SK-N-SH (cell line): ENCODE data around the gene RAB17. TPM values are rescaled to one million over a fixed set of nuclear protein-coding genes. Genes with fewer than 3 reads are reported as not detected.

Experiments used
- CTCF ChIA-PET: fragments of 300-600, 350-600 bp; formaldehyde crosslinking; extraction: SDS; loops from one replicate; lab custom pipeline; 2021; lab: Yijun Ruan, JAX
- POLR2A ChIA-PET: fragments of 350-600 bp; sonication (Branson Sonifier 250); formaldehyde crosslinking; extraction: SDS; loops from one replicate; lab custom pipeline; 2020; ENCODE audit warnings: antibody characterized with exemption, inconsistent platforms; lab: Yijun Ruan, JAX
- DNase-seq: peaks from one replicate; pipeline ENCODE4 v3.0.0; 2012
- H2AFZ ChIP-seq: fragments of 200-600 bp; sonication (generic); 2 replicates; pipeline ENCODE4 v1.8.1; 2016; ENCODE audit warnings: antibody characterized with exemption, mild to moderate bottlenecking, low read depth
- H3F3A ChIP-seq: fragments of 200-600 bp; sonication (generic); replicated peaks from 2 replicates; pipeline ENCODE3; 2016; ENCODE audit warnings: antibody characterized with exemption, mild to moderate bottlenecking; ENCODE audit not compliant: insufficient read depth
- H3K27ac ChIP-seq, 2 experiments: fragments of 200-500 bp in 1 of 2; fragments of 200-600 bp in 1 of 2; sonication (Bioruptor generic) in 1 of 2; sonication (generic), shearing (Covaris generic) in 1 of 2; 2 replicates each; pipeline versions ENCODE4 v1.5.1 to v1.6.1; 2014 to 2016; ENCODE audit warnings: low read depth in 2 of 2, inconsistent platforms in 1 of 2, low read length in 1 of 2, mild to moderate bottlenecking in 1 of 2, mixed read lengths in 1 of 2
- H3K27me3 ChIP-seq: fragments of 200-600 bp; sonication (generic), shearing (Covaris generic); 2 replicates; pipeline ENCODE4 v1.6.1; 2016; ENCODE audit warnings: mixed run types; ENCODE audit not compliant: insufficient read depth
- H3K36me3 ChIP-seq, 2 experiments: fragments of 200-500 bp in 1 of 2; fragments of 200-600 bp in 1 of 2; sonication (Bioruptor generic) in 1 of 2; sonication (generic) in 1 of 2; replicated peaks in 1 of 2; 2 replicates each; pipeline versions ENCODE3 to v1.5.1; 2014 to 2016; ENCODE audit warnings: low read length in 1 of 2, mild to moderate bottlenecking in 1 of 2; ENCODE audit not compliant: insufficient read depth in 2 of 2, control insufficient read depth in 1 of 2
- H3K4me1 ChIP-seq, 2 experiments: fragments of 200-500 bp in 1 of 2; fragments of 200-600 bp in 1 of 2; sonication (Bioruptor generic) in 1 of 2; sonication (generic), shearing (Covaris generic) in 1 of 2; 2 replicates each; pipeline versions ENCODE4 v1.5.1 to v1.6.1; 2014 to 2016; ENCODE audit warnings: low read depth in 1 of 2, low read length in 1 of 2, mixed run types in 1 of 2; ENCODE audit not compliant: insufficient read depth in 2 of 2, control insufficient read depth in 1 of 2
- H3K4me2 ChIP-seq: fragments of 200-600 bp; sonication (generic), shearing (Covaris generic); 2 replicates; pipeline ENCODE4 v1.6.1; 2017; ENCODE audit warnings: mixed run types
- H3K4me3 ChIP-seq, 2 experiments: fragments of 200-500 bp in 1 of 2; fragments of 200-600 bp in 1 of 2; sonication (Bioruptor generic) in 1 of 2; sonication (generic), shearing (Covaris generic) in 1 of 2; 2 replicates each; pipeline versions ENCODE4 v1.5.1 to v1.8.1; 2014 to 2016; ENCODE audit warnings: low read depth in 2 of 2, inconsistent platforms in 1 of 2, low read length in 1 of 2, mild to moderate bottlenecking in 1 of 2, mixed read lengths in 1 of 2, moderate library complexity in 1 of 2
- H3K79me2 ChIP-seq: fragments of 200-600 bp; sonication (generic); 2 replicates; pipeline ENCODE4 v1.8.1; 2017; ENCODE audit warnings: mild to moderate bottlenecking; ENCODE audit not compliant: insufficient read depth
- H3K9ac ChIP-seq: fragments of 200-600 bp; sonication (generic); 2 replicates; pipeline ENCODE4 v1.6.1; 2017; ENCODE audit warnings: mixed run types
- H3K9me2 ChIP-seq: fragments of 200-600 bp; sonication (generic); 2 replicates; pipeline ENCODE4 v1.6.1; 2017; ENCODE audit warnings: mixed run types
- H3K9me3 ChIP-seq: fragments of 200-600 bp; sonication (generic); 2 replicates; pipeline ENCODE4 v1.6.1; 2017; ENCODE audit warnings: mixed run types, mild to moderate bottlenecking, moderate library complexity
- H4K20me1 ChIP-seq: fragments of 200-600 bp; sonication (generic); 2 replicates; pipeline ENCODE4 v1.6.1; 2017; ENCODE audit warnings: mild to moderate bottlenecking, mixed run types; ENCODE audit not compliant: insufficient read depth
- FOXJ3 ChIP-seq: sonication (generic); formaldehyde crosslinking; IDR thresholded peaks from 2 replicates; pipeline ENCODE4 v1.5.1; 2020; ENCODE audit warnings: mild to moderate bottlenecking, missing genetic modification reagents
- GABPA ChIP-seq: IDR thresholded peaks from 2 replicates; pipeline ENCODE4 v1.4.0; 2012; ENCODE audit warnings: low read depth, mild to moderate bottlenecking
- RAD21 ChIP-seq: IDR thresholded peaks from 2 replicates; pipeline ENCODE4 v1.6.1; 2012; ENCODE audit warnings: mild to moderate bottlenecking, low read length
- RXRA ChIP-seq: IDR thresholded peaks from 2 replicates; pipeline ENCODE4 v1.4.0; 2012; ENCODE audit warnings: low read depth, mild to moderate bottlenecking, borderline replicate concordance
- SIN3A ChIP-seq: IDR thresholded peaks from 2 replicates; pipeline ENCODE4 v1.6.1; 2012; ENCODE audit warnings: low read depth, mild to moderate bottlenecking, low read length, moderate library complexity, borderline replicate concordance
- SMC3 ChIP-seq: IDR thresholded peaks from 2 replicates; pipeline ENCODE4 v1.6.1; 2012; ENCODE audit warnings: low read depth, low read length, improper control_type of control experiment
- TEAD4 ChIP-seq: IDR thresholded peaks from 2 replicates; pipeline ENCODE4 v1.4.0; 2012; ENCODE audit warnings: mild to moderate bottlenecking, borderline replicate concordance; ENCODE audit not compliant: insufficient read depth
- YY1 ChIP-seq: IDR thresholded peaks from 2 replicates; pipeline ENCODE4 v1.4.0; 2012; ENCODE audit warnings: low read depth, mild to moderate bottlenecking
- WGBS: methylation state at CpG from one replicate; pipeline ENCODE4 v1.1.6; 2017; ENCODE audit warnings: low lambda C conversion rate; 5-methylcytosine and 5-hydroxymethylcytosine counted together
- polyA plus RNA-seq, 3 experiments: library from polyadenylated mRNA; depleted of rRNA; stranded (reverse); fragments of >200 nt; gene quantifications; 2 replicates each; pipeline ENCODE4 v1.2.3, GENCODE V29; 2012
- TF ChIP-seq, protein P1 (sequence below): IDR thresholded peaks from 2 replicates; pipeline ENCODE4 v1.4.0; 2012; ENCODE audit warnings: low read depth, borderline replicate concordance
- TF ChIP-seq, protein P2 (sequence below): fragments of 200-600 bp; sonication (generic); IDR thresholded peaks from 2 replicates; pipeline ENCODE4 v1.6.1; 2017; ENCODE audit warnings: antibody characterized with exemption, mild to moderate bottlenecking, moderate library complexity
- TF ChIP-seq, protein P3 (sequence below): IDR thresholded peaks from 2 replicates; pipeline ENCODE4 v1.4.0; 2012; ENCODE audit warnings: low read depth
- TF ChIP-seq, protein P4 (sequence below): fragments of 150-350 bp; IDR thresholded peaks from 2 replicates; pipeline ENCODE4 v1.6.1; 2017; ENCODE audit warnings: antibody characterized with exemption, low read length, low read depth, borderline replicate concordance
- TF ChIP-seq, protein P5 (sequence below): IDR thresholded peaks from 2 replicates; pipeline ENCODE4 v1.4.0; 2012; ENCODE audit warnings: low read depth, borderline replicate concordance

The RAB17 gene
- polyA plus RNA-seq, 1 of the 3 experiments (the other 2 are of a cell fraction), result 0.10 TPM

DNA sequence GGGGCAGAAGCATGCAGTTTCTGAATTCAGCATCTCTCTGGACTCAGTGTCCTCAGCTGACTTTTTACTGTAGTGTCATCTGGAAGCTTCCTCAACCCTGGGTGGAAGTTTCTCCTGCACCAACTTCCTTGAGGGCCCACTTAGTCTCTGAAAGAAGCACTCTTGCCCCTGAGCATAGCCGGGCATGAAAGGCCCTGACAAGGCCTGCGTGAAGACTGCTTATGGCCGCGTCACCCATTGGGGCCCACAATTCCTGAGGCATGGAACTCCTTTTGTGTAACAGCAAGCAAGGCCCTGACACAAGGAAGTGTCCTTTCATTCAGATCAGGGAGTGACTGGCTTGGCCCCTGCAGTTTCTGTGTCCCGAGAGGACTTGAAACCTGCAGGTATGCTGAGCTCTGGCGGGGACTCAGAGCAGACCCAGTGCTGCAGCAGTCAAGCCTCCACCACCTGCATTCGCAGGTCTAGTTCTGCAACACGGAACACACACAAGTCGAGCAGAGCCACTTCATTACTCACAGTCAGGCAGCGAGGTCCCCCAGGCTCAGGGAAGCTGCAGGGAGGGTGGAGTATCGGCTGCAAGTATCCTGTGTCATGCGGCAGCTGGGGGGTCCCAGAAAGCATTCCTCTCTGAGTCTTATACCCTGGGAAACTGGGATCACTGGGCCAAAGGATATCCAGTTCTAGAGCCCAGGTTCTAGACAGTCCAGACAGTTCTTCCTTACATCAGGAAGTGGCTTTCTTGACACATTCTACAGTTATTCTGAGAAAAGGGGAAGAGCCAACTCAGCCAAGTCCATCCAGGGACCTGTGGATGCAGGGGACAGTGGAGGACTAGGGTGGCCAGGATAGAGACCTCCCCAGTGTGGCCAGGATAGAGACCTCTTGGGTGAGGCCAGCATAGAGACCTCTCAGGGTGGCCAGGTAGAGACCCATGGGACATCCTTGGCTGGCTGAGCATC, 59.8 kb downstream of the RAB17 start:
- H3K36me3 ChIP-seq, result peaks cover 12 to 88% of the 10 kb centered on the region in 2 experiments
- no peak overlapping the region for H3K4me2 ChIP-seq
- no peak overlapping the region for H2AFZ ChIP-seq
- no peaks in the 10 kb centered on the region for H3K27me3 ChIP-seq
- H3K9me3 ChIP-seq, result no peaks in the 10 kb centered on the region
- no peak for TF ChIP-seq GABPA
- TF ChIP-seq, protein P1, sequence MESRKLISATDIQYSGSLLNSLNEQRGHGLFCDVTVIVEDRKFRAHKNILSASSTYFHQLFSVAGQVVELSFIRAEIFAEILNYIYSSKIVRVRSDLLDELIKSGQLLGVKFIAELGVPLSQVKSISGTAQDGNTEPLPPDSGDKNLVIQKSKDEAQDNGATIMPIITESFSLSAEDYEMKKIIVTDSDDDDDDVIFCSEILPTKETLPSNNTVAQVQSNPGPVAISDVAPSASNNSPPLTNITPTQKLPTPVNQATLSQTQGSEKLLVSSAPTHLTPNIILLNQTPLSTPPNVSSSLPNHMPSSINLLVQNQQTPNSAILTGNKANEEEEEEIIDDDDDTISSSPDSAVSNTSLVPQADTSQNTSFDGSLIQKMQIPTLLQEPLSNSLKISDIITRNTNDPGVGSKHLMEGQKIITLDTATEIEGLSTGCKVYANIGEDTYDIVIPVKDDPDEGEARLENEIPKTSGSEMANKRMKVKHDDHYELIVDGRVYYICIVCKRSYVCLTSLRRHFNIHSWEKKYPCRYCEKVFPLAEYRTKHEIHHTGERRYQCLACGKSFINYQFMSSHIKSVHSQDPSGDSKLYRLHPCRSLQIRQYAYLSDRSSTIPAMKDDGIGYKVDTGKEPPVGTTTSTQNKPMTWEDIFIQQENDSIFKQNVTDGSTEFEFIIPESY, result no peak
- no peak for TF ChIP-seq YY1
- no peak for TF ChIP-seq RXRA
- TF ChIP-seq, protein P2, sequence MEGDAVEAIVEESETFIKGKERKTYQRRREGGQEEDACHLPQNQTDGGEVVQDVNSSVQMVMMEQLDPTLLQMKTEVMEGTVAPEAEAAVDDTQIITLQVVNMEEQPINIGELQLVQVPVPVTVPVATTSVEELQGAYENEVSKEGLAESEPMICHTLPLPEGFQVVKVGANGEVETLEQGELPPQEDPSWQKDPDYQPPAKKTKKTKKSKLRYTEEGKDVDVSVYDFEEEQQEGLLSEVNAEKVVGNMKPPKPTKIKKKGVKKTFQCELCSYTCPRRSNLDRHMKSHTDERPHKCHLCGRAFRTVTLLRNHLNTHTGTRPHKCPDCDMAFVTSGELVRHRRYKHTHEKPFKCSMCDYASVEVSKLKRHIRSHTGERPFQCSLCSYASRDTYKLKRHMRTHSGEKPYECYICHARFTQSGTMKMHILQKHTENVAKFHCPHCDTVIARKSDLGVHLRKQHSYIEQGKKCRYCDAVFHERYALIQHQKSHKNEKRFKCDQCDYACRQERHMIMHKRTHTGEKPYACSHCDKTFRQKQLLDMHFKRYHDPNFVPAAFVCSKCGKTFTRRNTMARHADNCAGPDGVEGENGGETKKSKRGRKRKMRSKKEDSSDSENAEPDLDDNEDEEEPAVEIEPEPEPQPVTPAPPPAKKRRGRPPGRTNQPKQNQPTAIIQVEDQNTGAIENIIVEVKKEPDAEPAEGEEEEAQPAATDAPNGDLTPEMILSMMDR, result no peak
- TF ChIP-seq SIN3A, result no peak
- TF ChIP-seq, protein P3, sequence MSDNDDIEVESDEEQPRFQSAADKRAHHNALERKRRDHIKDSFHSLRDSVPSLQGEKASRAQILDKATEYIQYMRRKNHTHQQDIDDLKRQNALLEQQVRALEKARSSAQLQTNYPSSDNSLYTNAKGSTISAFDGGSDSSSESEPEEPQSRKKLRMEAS, result no peak
- no peak for TF ChIP-seq FOXJ3 (CRISPR knock-in tag)
- TF ChIP-seq, protein P4, sequence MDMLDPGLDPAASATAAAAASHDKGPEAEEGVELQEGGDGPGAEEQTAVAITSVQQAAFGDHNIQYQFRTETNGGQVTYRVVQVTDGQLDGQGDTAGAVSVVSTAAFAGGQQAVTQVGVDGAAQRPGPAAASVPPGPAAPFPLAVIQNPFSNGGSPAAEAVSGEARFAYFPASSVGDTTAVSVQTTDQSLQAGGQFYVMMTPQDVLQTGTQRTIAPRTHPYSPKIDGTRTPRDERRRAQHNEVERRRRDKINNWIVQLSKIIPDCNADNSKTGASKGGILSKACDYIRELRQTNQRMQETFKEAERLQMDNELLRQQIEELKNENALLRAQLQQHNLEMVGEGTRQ, result no peak
- no peak for TF ChIP-seq TEAD4
- TF ChIP-seq, protein P5, sequence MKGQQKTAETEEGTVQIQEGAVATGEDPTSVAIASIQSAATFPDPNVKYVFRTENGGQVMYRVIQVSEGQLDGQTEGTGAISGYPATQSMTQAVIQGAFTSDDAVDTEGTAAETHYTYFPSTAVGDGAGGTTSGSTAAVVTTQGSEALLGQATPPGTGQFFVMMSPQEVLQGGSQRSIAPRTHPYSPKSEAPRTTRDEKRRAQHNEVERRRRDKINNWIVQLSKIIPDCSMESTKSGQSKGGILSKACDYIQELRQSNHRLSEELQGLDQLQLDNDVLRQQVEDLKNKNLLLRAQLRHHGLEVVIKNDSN, result no peak
- no peak for TF ChIP-seq RAD21
- TF ChIP-seq SMC3, result no peak
- H3K27ac ChIP-seq, result no peak overlapping the region
- 95% methylated on average over 6 of the region's 12 CpGs for WGBS
- no peaks in the 10 kb centered on the region for H4K20me1 ChIP-seq
- no peak overlapping the region for H3K4me3 ChIP-seq
- no peak overlapping the region for H3K9ac ChIP-seq
- H3K79me2 ChIP-seq, result peaks cover 4% of the 10 kb centered on the region; the same call in 1 of the 2 replicates
- H3K4me1 ChIP-seq, result peaks cover 0 to 4% of the 10 kb centered on the region in 2 experiments; a peak in 1 of 4 replicates
- H3F3A ChIP-seq, result peaks cover 4% of the 10 kb centered on the region
- ChIA-PET CTCF (interaction anchor here (1.4 to 4.2 kb wide), 4 partner anchors 18 to 243 kb away, joined by 3 to 26 read pairs (median 14); no protein-coding TSS in a partner anchor), POLR2A (no interaction called here)
- no peaks in the 10 kb centered on the region for H3K9me2 ChIP-seq
- DNase-seq, result no peak
